Right renal cortex interstitium (tissue), 3 donors: ENCODE measurements around the gene THOC6. TPM values are rescaled to one million over a fixed set of nuclear protein-coding genes. Genes with fewer than 3 reads are reported as not detected.
A peak's percentile ranks its signal among the peaks of the same experiment; 100 is the strongest.

ENCODE experiments used
- DNase-seq, 3 donors: peaks; one replicate each; pipeline ENCODE4 v3.0.0-alpha.2; 2013; ENCODE audit warnings: low read depth in 3 of 3, low spot score in 2 of 3
- polyA plus RNA-seq, 3 donors: library from polyadenylated mRNA; unstranded; fragments of 120-200 nt; gene quantifications; one replicate each; pipeline ENCODE4 v1.2.1, GENCODE V29; 2013; ENCODE audit not compliant: insufficient read length in 3 of 3

THOC6 gene
- polyA plus RNA-seq, 3 donors, result 27.9 to 33.3 (median 29.9) TPM

DNA sequence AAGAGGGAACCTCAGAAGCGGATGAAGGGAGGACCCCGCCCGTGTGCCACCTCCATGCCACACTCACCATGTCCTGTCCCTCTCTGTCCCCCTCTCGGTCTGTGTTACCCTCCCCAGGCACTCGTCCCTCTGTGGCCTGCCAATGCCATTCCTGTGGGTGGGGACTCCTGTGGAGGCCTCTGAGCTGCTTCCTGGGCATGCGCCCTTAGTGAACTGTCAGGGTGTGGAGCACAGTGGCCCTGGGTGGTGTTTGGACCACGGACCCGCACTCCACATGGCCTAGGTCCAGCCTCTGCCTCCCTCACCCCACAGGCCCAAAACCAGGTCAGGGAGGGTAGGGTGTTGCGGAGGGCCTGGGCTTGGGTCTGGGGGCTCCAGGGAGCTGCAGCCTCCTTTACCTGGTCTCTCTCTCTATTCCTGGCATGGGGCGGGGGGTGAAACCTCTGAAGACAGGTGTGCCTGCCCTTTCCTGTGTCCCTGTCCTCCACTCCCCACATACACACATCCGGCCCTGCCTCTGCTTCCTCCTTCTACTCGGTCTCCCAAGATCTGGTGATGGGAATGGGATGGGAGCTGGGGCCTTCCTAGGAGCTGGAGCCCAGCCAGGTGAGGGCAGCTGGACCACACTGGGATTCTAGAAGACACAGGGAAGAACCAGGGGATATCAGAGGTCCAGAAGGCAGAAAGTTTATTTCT lies 32.1 kb upstream of the THOC6 start:
- DNase-seq, result no peak

DNA sequence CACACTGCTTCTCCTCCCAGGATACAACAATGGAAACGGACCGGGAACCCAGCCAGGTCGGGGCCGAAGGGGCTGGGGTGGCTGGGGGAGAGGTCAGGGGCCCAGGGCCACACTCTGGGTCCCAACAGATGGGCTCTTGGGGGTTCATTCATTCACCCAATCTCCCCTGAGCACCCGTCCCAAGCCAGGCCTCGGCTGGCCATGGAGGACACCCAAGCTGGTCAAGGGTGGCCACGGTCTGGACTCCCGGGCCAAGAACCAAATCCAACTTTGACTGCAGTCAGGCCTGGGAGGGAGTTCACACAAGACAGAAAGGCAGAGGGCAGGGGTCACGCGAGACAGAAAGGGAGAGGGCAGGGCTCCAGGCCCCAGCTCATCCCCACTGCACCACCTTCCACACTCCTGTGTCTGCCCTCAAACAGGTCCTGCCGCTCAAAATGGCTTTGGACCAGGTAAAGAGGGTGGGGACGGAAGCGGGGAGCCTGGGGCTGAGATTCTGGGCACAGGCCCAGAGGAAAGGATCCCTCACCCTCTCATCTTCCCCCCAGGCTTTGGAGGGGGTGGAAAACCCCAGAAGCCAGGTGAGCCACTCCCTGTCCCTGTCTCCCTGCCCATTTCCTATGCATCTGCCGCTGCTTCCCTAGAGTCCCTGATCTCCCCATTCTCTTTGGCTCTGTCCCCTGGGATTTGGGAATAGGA lies 31.3 kb upstream of the THOC6 start:
- DNase-seq, result no peak

DNA sequence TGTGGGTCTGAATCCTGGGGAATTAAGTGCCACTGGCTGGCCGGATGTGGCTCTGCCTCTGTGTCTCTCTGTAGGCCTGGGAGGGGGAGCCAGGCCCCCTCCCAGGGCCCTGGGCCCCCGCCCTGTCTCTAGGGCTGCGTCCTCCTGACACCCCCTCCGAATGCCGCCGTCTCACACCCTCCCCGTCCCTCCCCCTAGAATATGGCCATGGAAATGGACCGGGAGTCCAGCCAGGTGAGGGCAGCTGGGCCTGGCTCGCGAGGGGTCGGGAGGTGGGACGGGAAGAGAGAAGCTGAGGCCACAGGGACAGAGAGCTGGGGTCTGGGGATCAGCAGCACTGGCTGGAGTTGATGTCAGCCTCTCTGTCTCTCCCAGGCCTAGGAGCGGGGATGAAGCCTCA lies 27.5 kb upstream of the THOC6 start:
- DNase-seq, result no peak

DNA sequence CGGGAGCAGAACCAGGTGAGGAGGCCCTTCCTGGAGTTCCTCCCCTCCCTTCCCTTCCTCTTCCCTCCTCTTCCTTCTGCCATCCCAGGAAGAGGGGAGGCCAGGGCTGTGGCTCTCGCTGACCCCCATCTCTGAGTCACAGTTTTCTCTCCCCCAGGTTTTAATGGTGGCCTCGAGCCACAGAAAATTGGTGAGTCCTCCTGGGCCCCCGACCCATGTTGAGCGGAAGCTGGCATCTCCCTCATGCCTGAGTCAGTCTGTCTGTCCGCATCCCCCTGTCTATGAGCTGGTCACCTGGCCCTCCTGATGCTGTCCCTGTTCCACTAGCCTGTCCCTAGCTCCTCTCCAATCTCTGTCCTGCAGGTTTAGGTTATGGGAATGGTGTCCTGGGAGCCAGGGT lies 23.9 kb upstream of the THOC6 start:
- DNase-seq, result no peak

DNA sequence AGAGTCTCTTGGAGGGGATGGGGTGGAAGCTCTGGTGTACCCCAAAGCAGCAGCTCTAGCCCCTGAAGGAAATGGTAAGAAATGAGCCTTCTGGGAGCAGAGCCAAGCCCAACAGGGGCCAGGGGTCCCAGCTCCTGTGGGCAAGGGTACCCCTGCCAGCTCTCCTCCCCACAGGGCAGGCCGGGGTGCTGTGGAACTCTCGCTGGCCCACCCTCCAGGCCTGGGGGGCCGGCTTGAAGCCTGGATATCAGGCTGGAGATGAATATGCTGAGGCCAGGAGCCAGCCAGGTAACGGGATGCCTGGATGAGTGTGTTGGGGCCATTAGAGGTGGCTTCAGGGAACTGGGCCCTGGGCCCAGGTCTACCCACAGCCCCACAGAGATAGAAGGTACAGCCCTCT lies 23.3 kb upstream of the THOC6 start:
- no peak for DNase-seq

DNA sequence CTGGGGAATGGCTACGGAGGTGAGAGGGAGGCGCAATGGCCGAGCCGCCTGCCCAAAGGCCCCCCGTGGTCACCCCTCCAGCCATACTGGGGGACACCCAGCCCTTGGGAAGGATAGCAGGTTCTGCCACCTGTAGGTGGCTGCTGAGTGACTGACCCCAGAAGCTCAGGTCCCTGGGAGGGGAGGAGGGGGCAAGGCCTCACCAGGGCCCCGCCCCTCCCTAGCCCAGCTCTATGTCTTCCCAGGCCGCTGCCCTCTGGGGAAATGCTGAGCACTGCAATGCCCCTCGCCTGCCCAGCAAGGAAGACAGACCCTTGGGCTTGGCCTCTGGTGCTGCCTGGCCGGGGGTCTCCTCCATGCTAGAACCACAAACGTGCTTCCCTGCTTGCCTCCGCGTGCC lies 22.5 kb upstream of the THOC6 start:
- DNase-seq, result no peak

DNA sequence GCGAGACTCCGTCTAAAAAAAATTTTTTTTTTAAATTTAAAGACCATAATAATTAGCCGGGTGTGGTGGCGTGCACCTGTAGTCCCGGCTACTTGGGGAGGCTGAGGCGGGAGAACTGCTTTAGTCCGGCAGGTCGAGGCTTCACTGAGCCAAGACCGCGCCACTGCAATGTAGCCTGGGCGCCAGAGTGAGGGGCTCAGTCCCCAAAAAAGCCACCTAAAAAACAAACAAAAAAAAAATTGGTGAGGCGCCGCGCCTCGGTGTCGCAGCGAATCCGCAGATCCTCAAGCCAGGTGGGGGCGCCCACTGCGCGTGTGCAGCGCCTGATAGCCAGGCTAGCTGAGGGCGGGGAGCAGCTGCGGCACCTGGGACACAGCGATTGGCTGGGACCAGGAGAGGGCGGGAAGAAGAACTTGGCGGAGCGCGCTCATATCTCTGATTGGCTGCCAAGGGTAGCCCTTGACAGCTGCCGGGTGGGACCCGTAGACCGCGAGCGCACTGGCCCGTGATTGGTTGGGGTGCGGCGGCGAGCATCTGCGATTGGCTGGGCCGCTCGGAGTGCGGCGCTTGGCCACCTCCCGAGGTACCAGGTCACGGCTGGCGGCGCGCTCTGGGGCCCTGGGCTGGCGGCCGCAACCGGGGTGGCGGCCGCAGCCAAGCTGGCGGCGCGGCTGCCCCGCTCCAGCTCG lies 20.1 kb upstream of the THOC6 start:
- DNase-seq, result peak; percentile 88 to 94 (median 90)

DNA sequence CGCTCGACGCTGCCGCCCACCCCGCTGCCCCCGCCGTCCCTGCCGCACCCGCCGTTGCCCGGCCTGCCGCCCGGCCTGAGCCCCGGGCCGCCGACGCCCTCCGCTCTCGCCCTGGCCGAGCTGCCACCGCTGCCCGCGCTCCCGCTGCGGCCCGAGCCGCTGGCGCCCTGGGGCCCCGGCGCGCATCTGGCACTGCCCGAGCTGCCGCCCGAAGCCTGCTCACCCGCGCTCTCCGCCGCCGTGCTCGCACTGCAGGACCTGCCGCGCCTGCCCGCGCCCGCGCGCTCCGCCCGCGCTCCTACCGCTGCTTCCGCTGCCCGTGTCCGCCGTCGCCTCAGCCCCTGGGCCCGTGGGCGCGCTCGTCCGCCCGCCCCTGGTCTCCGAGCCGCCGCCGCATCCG lies 19.5 kb upstream of the THOC6 start:
- DNase-seq, result no peak

DNA sequence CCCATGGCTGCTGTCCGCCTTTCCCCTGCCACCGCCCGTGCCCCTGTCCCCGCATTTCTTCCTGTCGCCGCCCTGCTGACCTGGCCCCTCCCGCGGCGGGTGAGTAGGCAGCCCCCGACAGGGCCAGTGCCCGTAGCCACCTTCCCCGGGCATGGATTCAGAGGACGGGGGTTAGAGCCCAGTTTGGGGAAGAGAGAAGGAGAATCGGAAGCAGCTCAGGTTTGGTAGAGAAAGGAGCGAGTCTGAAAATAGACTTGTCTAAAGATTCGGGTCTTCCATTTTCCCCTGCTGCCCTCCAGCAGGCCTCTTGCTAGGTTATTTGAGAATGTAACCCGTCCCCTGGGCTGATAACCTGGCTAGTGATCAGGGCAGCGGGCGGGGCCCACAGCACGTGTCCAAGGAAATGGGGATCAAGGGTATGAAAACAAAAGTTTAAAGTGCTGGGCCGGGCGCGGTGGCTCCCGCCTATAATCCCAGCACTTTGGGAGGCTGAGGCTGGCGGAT lies 19.0 kb upstream of the THOC6 start:
- DNase-seq, result no peak

DNA sequence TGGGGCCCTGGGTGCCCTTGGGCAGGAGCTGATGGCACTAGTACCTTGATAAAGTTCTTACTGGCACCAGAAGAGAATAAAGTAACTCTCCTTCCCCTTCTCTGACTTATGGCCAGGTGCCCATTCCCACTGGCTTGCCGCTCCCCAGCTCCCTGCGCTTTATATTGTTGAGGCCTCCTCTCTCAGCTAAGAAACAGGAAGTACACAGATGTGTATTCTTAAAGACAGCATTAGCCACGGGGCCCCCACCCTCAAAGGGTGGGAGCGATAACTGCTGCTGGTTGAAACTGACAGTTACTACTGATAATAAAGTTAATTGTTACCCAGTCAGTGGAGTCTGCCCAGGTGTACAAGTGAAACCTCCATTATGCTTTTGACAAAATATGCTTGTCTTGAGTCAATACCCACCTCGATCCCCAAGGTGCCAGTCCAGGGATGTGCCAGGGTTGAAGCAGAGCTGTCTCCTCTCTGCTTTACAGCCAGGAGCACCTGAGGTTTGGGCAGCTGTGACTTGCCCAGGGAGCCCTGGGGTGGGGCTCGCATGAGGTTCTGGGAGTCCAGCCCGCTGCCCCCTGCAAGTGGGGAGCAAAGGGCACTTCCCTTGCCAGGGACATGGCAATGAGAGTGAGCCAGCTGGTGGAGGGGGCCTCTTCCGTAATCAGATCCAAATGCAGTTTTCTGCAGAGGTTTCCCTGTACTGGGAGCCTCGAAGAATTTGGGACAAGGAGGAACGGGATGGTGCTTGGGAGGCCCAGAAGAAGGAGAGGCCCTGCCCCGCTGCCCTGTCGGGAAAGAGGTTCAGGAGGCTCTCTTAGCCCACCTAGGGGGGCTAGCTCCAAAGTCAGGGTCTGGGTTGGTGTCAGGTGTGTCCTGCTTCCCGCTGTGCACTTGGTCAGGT lies 16.5 kb upstream of the THOC6 start:
- DNase-seq, result no peak

DNA sequence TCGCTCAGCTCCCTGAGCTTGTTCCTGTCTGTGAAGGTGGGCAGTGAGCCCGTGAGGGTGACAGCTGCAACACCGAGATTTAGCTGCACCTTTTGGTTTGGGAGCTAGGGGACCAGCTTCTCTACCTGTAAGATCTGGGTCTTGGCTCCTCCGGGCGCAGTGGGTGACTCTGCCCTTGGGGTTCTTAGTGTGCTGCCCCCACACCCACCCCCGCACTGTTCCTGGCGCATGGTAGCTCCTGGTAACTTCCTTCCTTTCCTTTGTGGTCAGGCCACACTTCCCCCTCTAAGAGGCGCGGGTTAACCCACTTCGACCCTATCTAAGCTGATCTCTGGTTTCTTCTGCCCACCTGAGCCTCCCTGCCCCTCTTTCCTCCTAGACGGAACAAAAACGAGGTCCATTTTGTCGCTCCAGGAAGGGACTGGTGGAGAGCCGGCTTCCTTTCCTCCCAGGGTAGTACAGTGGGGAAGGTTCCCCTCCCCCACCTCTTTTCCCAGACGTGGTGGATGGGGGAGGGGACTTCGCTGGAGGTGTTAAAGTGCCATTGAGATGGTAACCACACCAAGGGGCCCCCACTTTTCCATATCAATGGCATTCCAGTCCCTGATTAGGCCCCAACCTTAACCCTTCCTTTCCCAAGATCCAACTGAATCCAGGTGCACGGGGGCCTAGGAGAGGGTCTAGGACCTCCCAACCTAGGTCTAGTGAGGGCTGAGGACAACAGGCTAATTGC lies 15.7 kb upstream of the THOC6 start:
- DNase-seq, result no peak

DNA sequence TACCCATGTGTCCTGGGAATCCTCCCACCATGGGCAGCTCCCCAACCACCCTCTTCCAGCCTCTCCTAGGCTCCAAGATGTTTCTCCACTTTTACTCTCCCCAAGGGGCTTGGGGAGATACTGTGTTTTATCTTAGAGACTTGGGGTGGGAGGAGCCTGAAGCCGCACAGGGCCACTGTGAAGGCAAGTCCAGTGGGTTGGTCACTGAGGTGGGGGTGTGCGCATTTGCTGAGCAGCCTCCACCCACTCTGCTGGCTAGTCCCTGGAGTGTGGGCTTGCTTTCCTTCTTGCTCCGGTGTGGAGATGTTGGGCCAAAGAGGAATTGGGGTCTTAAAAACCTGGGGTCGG lies 15.2 kb upstream of the THOC6 start:
- DNase-seq, result no peak

DNA sequence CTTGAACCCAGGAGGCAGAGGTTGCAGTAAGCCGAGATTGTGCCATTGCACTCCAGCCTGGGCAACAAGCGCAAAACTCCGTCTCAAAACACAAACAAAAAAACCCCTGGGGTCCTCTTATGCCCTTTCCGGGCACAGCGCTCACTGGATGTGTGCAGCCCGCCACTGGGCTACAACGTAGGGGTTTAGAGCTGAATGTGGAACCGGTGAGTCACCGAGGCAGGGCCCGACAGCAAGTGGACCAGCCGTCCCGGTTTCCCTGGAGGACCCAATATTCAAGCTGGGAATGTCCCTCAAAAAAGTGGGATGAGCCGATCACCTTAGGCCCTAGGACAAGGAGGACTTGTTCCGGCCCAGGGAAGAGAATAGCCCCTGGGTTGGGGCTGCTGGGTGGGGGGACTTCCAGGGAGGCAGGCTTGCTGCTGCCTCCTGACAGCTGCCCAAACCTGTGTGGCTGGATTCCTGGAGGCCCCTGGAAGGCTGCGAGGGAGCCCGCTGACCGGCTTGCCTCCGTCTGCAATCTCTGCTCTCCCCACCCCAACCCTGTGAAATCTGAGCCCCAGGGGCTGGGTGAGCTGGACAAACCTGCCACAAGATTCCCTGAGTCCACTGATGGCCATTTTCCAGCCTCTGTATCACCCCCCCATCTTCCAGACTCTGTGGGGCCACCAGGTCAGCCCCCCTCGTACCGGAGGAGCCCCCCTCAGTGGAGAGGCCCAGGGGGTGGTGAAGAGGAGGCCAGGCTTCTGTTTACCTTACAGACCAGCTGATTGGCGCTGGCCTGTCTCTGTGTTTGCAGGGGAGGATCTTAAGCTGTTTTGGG lies 14.1 kb upstream of the THOC6 start:
- DNase-seq, result no peak

DNA sequence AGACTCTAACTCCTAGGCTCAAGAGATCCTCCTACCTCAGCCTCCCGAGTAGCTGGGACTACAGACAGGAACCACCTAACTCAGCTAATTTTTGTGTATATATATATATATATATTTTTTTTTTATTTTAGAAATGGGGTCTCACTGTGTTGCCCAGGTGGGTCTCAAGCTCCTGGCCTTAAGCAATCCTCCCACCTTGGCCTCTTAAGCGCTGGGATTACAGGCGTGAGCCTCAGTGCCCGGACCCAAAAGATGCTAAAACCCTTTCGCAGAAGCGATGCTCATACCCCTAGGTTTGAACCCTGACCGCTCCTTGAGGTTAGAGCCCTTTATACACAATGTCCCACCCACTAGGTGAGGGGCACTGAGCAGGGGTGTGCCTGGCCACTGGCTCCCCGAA lies 13.3 kb upstream of the THOC6 start:
- no peak for DNase-seq

DNA sequence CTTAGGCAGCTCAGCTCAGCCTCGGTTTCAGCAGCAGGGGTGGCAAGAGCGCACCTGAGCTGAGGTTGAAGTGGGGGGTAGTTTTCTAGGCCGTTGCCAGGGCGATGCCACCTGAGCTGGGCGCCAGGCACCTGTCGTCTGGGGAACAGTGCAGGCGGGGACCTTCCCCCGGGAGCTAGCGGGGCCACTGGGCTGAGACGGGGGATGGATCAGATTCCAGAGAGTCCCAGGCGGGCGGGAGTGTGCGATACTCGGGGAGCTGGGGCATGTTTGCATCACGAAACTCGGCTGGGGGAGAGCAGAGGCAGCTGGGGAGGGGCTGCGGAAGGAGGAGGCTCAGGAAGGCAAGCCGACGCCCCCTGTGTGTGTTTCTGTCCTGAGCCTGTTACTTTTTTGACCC lies 11.6 kb upstream of the THOC6 start:
- DNase-seq, result no peak

DNA sequence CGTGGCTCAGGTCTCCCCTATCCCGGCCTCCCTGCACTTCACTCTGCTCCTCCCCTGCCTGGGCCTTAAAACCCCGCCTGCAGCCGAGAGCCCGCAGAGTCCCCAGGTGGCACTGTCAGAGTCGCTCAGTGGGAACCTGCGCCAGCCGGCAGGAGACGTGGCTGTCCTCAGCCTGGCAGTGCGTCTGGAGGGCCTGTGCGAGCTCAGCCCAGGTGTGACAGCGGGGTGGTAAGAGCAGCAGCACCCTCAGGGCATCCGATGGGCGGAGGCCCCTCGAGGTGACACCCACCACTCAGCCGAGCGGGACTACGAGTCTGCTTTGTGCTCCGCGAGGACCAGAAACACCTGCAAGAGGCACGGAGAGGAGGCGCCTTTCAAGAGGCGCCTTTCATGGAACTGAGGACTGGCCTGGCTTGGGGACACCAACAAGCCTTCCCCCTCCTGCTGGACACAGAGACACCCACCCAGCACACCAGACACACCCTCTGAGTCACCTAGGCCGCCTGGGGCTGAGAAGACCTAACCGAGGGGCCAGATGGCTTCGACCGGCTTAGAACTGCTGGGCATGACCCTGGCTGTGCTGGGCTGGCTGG lies 10.9 kb upstream of the THOC6 start, which contains the start of gene CLDN9:
Gene CLDN9 (plus strand): TSS at position 96 of the 593 bp plus-strand sequence. CDS start 440 bp downstream, at position 536.
- DNase-seq, result no peak

DNA sequence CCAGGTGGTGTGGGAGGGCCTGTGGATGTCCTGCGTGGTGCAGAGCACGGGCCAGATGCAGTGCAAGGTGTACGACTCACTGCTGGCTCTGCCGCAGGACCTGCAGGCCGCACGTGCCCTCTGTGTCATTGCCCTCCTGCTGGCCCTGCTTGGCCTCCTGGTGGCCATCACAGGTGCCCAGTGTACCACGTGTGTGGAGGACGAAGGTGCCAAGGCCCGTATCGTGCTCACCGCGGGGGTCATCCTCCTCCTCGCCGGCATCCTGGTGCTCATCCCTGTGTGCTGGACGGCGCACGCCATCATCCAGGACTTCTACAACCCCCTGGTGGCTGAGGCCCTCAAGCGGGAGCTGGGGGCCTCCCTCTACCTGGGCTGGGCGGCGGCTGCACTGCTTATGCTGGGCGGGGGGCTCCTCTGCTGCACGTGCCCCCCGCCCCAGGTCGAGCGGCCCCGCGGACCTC lies 10.3 kb upstream of the THOC6 start:
- no peak for DNase-seq

DNA sequence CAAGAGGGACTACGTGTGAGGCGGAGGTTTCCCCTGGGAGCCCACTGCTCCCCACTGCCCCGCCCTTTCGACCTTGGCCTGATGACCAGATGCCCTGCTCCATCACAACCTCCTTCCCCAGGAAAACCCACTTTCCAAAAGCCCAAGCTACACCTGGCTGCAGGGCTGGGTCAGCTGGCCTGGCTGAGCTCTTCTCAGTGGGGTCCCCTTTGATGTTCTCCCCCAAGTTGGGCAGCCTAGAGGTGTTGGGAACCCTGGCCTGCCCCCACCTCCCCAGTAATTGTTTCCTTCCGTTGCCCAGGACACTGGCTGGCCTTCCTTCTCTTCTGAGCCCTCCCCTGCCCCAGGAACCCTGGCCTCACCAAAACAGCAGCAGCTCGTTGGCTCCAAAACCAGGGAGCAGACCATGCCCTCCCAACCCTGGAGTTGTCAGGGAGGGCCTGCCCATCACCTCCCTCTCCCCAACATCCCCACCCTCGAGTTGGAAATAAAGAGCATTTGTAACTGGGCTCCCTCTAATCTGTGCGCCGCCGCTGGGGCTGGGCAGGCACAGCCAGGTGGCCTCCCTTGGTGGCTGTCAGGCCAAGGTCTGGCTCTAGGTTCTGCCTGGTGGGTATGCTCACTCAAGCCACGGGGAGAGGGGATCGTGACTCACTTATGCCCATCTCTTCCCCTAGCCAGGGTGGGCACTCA lies 9.7 kb upstream of the THOC6 start:
- DNase-seq, result no peak
